NB4 (cell line): ENCODE results near the gene MAP1LC3B.
"Not testable (repeated sequence)": the region's sequence is repeated elsewhere in the genome, so short reads cannot be mapped to it uniquely, and the experiment has no call there.

Experiments used
- DNase-seq: peaks from one replicate; pipeline ENCODE4 v3.0.0; 2010; ENCODE audit warnings: low read depth
- H3K4me3 ChIP-seq: one replicate; pipeline ENCODE4 v1.5.1; 2011; ENCODE audit warnings: mild to moderate bottlenecking, low read depth, low read length, moderate library complexity
- CTCF ChIP-seq: IDR thresholded peaks from one replicate; pipeline ENCODE4 v1.5.1; 2012; ENCODE audit warnings: low read depth, low read length
- MYC ChIP-seq: IDR thresholded peaks from 2 replicates; pipeline ENCODE4 v1.6.1; 2011; ENCODE audit warnings: low read depth, low read length
- POLR2A ChIP-seq: IDR thresholded peaks from 2 replicates; pipeline ENCODE4 v1.6.1; 2011; ENCODE audit warnings: mild to moderate bottlenecking; ENCODE audit not compliant: insufficient read length; ENCODE audit errors: extremely low read depth
- TF ChIP-seq, protein P1 (sequence below): IDR thresholded peaks from 2 replicates; pipeline ENCODE4 v1.6.1; 2011; ENCODE audit warnings: low read depth, low read length

Gene MAP1LC3B

GRCh38 chr16:87374313-87374712, 17.8 kb upstream of the MAP1LC3B start:
- TF ChIP-seq, protein P1, sequence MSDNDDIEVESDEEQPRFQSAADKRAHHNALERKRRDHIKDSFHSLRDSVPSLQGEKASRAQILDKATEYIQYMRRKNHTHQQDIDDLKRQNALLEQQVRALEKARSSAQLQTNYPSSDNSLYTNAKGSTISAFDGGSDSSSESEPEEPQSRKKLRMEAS: no peak
- TF ChIP-seq CTCF (no peak), MYC (no peak), POLR2A (no peak)
- H3K4me3 ChIP-seq: no peak overlapping the region
- DNase-seq: no peak

- TF ChIP-seq POLR2A: no peak
- no peak for TF ChIP-seq CTCF
- TF ChIP-seq MYC: no peak
- DNase-seq: peak; percentile 36
- H3K4me3 ChIP-seq: no peak overlapping the region
These were observed 16.6 kb upstream of the MAP1LC3B start for GRCh38 chr16:87375426-87376135.

- no peak for TF ChIP-seq MYC
- H3K4me3 ChIP-seq: no peak overlapping the region
- DNase-seq: no peak
These were observed 15.5 kb upstream of the MAP1LC3B start for GRCh38 chr16:87376660-87377059.

DNA sequence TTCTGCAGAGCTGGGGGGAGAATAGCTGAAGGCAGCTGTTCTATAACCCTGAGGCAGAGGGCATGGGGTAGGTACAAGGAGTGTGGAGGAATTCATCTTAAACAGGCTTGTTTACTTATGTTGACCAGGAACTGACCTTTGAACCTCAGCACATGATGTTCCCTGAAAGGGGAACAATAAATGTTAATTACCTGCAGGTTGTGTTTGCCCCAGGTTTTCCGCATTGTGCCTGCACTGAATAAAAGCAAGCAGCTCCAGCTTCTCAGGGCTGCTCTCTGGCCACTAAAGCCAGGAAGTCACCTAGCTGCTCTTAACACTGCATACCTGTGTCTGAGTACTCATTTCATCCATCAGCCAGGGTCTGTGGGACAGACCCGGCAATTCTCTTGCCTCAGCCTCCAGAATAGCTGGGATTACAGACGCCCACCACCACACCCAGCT, 12.8 kb upstream of the MAP1LC3B start:
- not testable (repeated sequence) for DNase-seq, H3K4me3 ChIP-seq

DNA sequence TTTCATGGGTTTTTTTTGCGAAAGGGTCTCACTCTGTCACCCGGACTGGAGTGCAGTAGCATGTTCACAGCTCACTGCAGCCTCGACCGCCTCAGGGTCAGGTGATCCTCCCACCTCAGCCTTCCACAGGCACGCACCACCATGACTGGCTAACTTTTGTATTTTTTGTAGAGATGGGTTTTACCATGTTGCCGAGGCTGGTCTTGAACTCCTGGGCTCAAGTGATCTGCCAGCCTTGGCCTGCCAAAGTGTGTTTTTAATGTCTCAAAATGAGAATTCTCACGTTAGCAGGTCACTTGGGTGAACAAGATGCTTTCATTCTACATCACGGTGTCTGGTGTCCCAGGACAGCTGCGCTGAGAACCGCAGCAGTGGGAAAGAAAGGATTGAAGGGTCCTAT, 11.7 kb upstream of the MAP1LC3B start:
- H3K4me3 ChIP-seq: no peak overlapping the region
- DNase-seq: no peak

GRCh38 chr16:87380881-87381280, 11.3 kb upstream of the MAP1LC3B start:
- no peak for DNase-seq
- H3K4me3 ChIP-seq: no peak overlapping the region
- TF ChIP-seq, protein P1: no peak
- TF ChIP-seq POLR2A: no peak
- no peak for TF ChIP-seq MYC
- no peak for TF ChIP-seq CTCF

More for the DNA sequence above, 11.7 kb upstream of the MAP1LC3B start:
- TF ChIP-seq, protein P1: no peak
- TF ChIP-seq MYC (no peak), POLR2A (no peak), CTCF (no peak)

DNA sequence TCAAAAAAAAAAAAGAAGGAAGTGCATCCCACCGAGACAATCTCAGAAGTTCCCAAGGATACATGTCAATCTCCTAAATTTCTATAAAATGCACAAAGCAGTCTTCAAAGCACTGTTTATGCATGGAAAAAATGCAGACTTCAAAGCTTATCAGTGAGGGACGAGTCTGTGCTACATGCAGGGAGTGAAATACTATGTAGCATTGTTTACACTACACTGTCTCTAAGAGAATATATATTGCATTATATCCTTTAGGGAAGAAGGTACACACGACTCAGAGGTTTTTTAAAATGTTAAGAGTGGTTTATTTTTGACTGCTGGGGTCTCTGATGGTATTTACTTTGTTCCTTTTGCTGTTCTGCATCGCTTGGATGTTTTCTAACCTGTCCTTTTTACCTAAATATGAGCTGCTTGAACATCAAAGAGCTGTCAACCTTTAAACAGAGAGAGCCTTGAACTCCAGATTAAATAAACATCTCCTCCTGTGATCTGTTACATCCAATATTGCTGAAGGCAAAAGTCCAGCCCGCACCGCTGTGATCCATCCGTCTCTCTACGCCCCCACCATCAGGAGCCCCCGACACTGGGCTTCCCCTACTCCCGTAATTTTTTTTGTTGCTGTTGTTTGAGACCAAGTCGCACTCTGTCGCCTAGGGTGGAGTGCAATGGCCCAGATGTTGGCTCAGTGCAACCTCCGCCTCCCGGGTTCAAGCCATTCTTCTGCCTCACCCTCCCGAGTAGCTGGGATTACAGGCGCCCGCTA, 9.9 kb upstream of the MAP1LC3B start:
- peak overlapping the region; percentile 59 for H3K4me3 ChIP-seq
- TF ChIP-seq CTCF (no peak), POLR2A (no peak), MYC (no peak)
- TF ChIP-seq, protein P1: no peak
- no peak for DNase-seq
